Activated naive CD8-positive, alpha-beta T cell treated with anti-CD3 and anti-CD28 coated beads, Interleukin-2, amount 10 ng/mL, durations not matched to agents 7 days and 5 days (primary cell): ENCODE data around the gene CELA3B. TPM values are rescaled to one million over a fixed set of nuclear protein-coding genes. Genes with fewer than 3 reads are reported as not detected.
A peak's percentile ranks its signal among the peaks of the same experiment; 100 is the strongest.
"Not testable (repeated sequence)": the region's sequence is repeated elsewhere in the genome, so short reads cannot be mapped to it uniquely, and the experiment has no call there.

Source experiments
- ATAC-seq: fragments of 150-1000 bp; cut with Tn5 transposase; one replicate; pipeline ENCODE4 v1.10.0; 2021; ENCODE audit warnings: low read depth, moderate library complexity
- POLR2A ChIA-PET: fragments of 350-600 bp; sonication (Branson Sonifier 250); formaldehyde crosslinking; loops from one replicate; lab custom pipeline; 2021; ENCODE audit warnings: antibody characterized with exemption; lab: Charles Lee
- DNase-seq: peaks from one replicate; pipeline ENCODE4 v3.0.0; 2021
- H3K27ac Mint-ChIP-seq: one replicate; pipeline ENCODE4 v1.8.0; 2022; ENCODE audit warnings: mild to moderate bottlenecking, mixed read lengths
- H3K27me3 Mint-ChIP-seq: one replicate; pipeline ENCODE4 v1.8.0; 2022; ENCODE audit warnings: mild to moderate bottlenecking, moderate library complexity, mixed read lengths
- H3K36me3 Mint-ChIP-seq: one replicate; pipeline ENCODE4 v1.8.0; 2021; ENCODE audit warnings: mild to moderate bottlenecking, mixed read lengths
- H3K4me1 Mint-ChIP-seq: one replicate; pipeline ENCODE4 v1.8.0; 2021; ENCODE audit warnings: mixed read lengths
- H3K4me3 Mint-ChIP-seq: one replicate; pipeline ENCODE4 v1.8.0; 2022; ENCODE audit warnings: mild to moderate bottlenecking, moderate library complexity, mixed read lengths
- H3K9me3 Mint-ChIP-seq: one replicate; pipeline ENCODE4 v1.8.0; 2021; ENCODE audit warnings: mixed read lengths
- total RNA-seq, 2 experiments: library from RNA; stranded (reverse); gene quantifications; one replicate each; pipeline ENCODE4 v1.2.3, GENCODE V29; 2021

The CELA3B gene
- not detected for total RNA-seq

- H3K9me3 Mint-ChIP-seq, H3K4me3 Mint-ChIP-seq, DNase-seq, H3K36me3 Mint-ChIP-seq, H3K27me3 Mint-ChIP-seq, POLR2A ChIA-PET, H3K4me1 Mint-ChIP-seq, ATAC-seq: not testable (repeated sequence)
- peak within 1 kb of the TSS; percentile 21 for H3K27ac Mint-ChIP-seq
These were observed at the start of gene CELA3B for GRCh38 chr1:21976703-21977239. CELA3B (plus strand) TSS chr1:21977022; CDS start chr1:21977040, 18 bp downstream.

DNA sequence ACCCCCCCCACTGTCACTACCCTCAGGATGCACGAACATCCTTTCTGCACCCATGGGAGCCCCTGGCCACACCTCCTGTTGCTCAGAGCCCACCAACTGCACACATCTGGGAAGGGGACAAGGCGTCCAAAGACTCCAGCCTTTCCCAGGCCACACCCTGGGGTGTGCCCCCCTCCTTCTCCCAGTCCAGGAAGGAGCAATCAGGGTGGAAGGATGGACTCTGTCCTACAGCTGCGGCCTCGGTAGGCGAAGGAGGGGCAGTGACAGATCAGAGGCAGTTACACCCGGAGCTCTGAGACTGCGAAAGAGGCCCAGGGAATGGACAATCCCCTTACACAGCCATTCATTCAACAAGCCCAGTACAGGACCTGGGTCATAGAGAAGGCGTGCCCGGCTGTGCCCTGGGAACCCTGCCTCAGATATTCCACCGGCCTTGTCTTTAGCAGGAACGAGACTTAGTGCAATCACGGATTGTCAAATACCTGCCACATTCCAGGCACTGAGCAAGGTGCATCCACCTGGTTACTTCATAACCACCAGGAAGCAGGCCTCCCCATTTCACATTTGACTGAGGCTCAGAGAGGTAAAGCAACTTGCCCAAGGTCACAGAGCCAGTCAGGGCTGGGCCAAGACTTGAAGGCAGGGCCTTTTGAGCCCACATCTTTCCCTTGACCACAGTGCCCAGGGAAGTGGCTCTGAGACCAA lies 49.1 kb upstream of the CELA3B start:
- no peaks in the 10 kb centered on the region for H3K4me1 Mint-ChIP-seq
- H3K9me3 Mint-ChIP-seq = no peaks in the 10 kb centered on the region
- ATAC-seq = no peak
- H3K27ac Mint-ChIP-seq = no peak overlapping the region
- no peak overlapping the region for H3K4me3 Mint-ChIP-seq
- POLR2A ChIA-PET = no interaction called here
- H3K27me3 Mint-ChIP-seq = peaks cover 2% of the 10 kb centered on the region
- no peaks in the 10 kb centered on the region for H3K36me3 Mint-ChIP-seq
- DNase-seq = no peak

GRCh38 chr1:21930080-21930571 lies 46.7 kb upstream of the CELA3B start:
- Mint-ChIP-seq H3K27ac (no peak overlapping the region), H3K4me3 (no peak overlapping the region), H3K36me3 (no peaks in the 10 kb centered on the region), H3K4me1 (peaks cover 5% of the 10 kb centered on the region), H3K9me3 (no peaks in the 10 kb centered on the region), H3K27me3 (no peaks in the 10 kb centered on the region)
- POLR2A ChIA-PET = no interaction called here
- ATAC-seq (no peak), DNase-seq (no peak)

GRCh38 chr1:21930629-21931170 lies 46.1 kb upstream of the CELA3B start:
- Mint-ChIP-seq H3K27ac (no peak overlapping the region), H3K4me3 (no peak overlapping the region), H3K9me3 (no peaks in the 10 kb centered on the region), H3K36me3 (no peaks in the 10 kb centered on the region), H3K4me1 (peaks cover 8% of the 10 kb centered on the region), H3K27me3 (peaks cover 3% of the 10 kb centered on the region)
- ATAC-seq (no peak), DNase-seq (no peak)
- POLR2A ChIA-PET = no interaction called here

DNA sequence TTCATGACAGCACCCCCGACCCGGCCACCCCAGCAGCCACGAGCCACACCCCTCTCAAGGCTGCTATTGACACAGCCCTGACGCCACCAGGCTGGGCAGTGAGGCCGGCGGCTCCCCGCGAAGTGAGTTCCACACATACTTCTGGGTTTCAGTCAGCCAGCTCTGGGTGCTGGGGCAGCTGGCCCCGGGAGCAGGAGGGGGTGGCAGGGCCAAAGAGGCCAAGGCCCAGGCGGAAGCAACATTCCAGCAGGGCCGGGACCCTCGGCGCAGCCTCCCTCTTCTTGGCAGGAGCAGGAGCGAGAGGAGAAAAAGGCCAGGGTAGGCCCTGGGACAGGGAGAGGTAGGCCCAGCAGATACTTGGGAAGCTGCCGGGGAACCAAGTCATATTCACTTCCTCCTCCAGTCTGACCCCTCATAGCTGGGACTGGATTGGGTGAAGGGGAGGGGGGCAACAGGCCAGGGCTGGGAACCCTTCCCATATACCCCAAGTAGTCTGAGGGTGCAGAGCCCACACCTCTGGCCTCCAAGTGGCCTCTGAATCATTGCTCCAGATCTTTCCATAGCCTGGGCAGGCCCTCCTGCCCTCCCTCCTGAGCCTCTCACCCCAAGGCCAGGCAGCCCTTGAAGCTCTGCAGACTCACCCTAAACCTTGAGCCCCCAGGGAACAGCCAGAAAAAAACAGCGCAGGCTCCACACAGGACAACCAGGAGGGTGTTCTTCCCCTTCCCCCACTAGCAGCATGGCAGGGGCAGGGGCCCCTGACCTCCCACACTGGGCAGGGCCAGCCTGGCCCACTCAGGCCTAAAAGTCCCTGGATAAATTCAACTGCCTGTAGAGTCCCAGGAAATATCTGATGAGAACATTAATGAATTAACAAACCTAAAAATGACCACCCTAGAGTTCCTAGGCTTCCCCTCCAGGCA lies 45.4 kb upstream of the CELA3B start:
- ATAC-seq (no peak), DNase-seq (no peak)
- no peaks in the 10 kb centered on the region for H3K9me3 Mint-ChIP-seq
- H3K4me1 Mint-ChIP-seq = peaks cover 9% of the 10 kb centered on the region
- H3K36me3 Mint-ChIP-seq = no peaks in the 10 kb centered on the region
- peaks cover 5% of the 10 kb centered on the region for H3K27me3 Mint-ChIP-seq
- H3K4me3 Mint-ChIP-seq = no peak overlapping the region
- POLR2A ChIA-PET = no interaction called here
- H3K27ac Mint-ChIP-seq = no peak overlapping the region

DNA sequence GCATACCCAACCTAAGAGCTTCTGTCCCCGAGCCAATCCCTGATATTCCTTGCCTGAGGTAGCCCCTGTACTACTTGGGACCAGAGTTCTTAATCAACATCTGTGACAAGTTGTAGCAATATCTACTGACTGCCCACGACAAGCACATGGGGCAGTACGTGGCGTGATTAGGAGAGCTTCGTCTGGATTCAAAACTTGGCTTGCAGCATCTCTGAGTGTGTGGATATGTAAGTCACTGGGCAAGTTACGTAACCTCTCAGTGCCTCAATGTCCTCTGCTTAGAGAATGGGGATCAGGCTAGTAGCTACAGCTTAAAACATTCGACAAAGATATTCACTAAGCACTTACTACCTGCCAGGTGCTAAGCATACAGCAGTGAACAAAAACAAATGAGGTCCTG lies 44.7 kb upstream of the CELA3B start:
- no peak for DNase-seq
- Mint-ChIP-seq H3K9me3 (no peaks in the 10 kb centered on the region), H3K27ac (no peak overlapping the region), H3K4me3 (no peak overlapping the region), H3K4me1 (peaks cover 9% of the 10 kb centered on the region), H3K36me3 (no peaks in the 10 kb centered on the region), H3K27me3 (peaks cover 6% of the 10 kb centered on the region)
- ATAC-seq = no peak
- POLR2A ChIA-PET = interaction anchor here (0.9 kb wide), 1 partner anchor 22 kb away, joined by 3 read pairs; no protein-coding TSS in a partner anchor

GRCh38 chr1:21933397-21934248 lies 43.2 kb upstream of the CELA3B start:
- H3K4me1 Mint-ChIP-seq = peaks cover 16% of the 10 kb centered on the region
- H3K27ac Mint-ChIP-seq = peak overlapping the region; percentile 4
- POLR2A ChIA-PET = interaction anchor here (0.6 kb wide), 1 partner anchor 259 kb away, joined by 4 read pairs; no protein-coding TSS in a partner anchor
- ATAC-seq (no peak), DNase-seq (no peak)
- H3K36me3 Mint-ChIP-seq = no peaks in the 10 kb centered on the region
- H3K9me3 Mint-ChIP-seq = no peaks in the 10 kb centered on the region
- H3K4me3 Mint-ChIP-seq = no peak overlapping the region
- peaks cover 18% of the 10 kb centered on the region for H3K27me3 Mint-ChIP-seq

GRCh38 chr1:21935393-21935804 lies 41.4 kb upstream of the CELA3B start:
- no peaks in the 10 kb centered on the region for H3K9me3 Mint-ChIP-seq
- no peak for ATAC-seq
- no peak for DNase-seq
- no peak overlapping the region for H3K27ac Mint-ChIP-seq
- H3K27me3 Mint-ChIP-seq = peaks cover 30% of the 10 kb centered on the region
- H3K4me1 Mint-ChIP-seq = peaks cover 16% of the 10 kb centered on the region
- peak overlapping the region; percentile 65 for H3K4me3 Mint-ChIP-seq
- POLR2A ChIA-PET = no interaction called here
- H3K36me3 Mint-ChIP-seq = no peaks in the 10 kb centered on the region

GRCh38 chr1:21935891-21936365 lies 40.9 kb upstream of the CELA3B start:
- DNase-seq = no peak
- POLR2A ChIA-PET = interaction anchor here (0.5 kb wide), 1 partner anchor 129 kb away, joined by 3 read pairs; no protein-coding TSS in a partner anchor
- peak overlapping the region; percentile 65 for H3K4me3 Mint-ChIP-seq
- H3K27me3 Mint-ChIP-seq = peaks cover 30% of the 10 kb centered on the region
- H3K36me3 Mint-ChIP-seq = no peaks in the 10 kb centered on the region
- no peak for ATAC-seq
- no peak overlapping the region for H3K27ac Mint-ChIP-seq
- H3K4me1 Mint-ChIP-seq = peaks cover 16% of the 10 kb centered on the region
- H3K9me3 Mint-ChIP-seq = no peaks in the 10 kb centered on the region

DNA sequence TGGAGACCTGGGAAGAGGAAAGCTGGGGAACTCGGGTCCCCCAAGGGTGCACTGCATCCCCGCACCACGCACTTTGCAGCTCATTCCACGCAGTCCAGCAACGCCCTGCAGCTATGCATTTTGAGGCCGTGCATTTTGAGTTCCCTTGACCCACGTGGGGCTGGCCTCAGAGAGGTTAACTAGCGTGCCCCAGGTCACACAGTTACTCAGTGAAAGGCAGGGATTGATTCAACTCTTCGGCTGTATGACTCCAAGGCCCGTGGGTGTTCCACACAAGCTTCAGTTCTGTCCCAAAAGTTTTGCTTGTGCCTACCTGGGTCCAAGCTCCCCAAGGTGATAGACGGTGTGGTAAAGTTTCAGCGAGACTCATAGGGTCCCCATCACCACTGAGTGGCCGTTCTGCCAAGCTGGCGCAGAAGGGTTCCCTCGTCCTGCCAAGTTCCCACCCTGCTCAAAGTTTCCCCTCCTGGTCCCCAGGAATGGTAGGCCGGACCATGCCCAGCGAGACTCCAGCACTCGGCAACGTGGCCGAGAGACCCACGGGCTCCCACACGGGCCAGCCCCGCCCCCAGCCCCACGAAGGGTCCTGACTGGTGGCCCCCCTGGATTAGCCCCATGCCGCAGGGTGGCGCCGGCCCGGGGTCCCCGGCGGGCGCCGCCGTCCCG lies 40.3 kb upstream of the CELA3B start:
- Mint-ChIP-seq H3K27ac (no peak overlapping the region), H3K4me3 (peak overlapping the region; percentile 65), H3K4me1 (peaks cover 16% of the 10 kb centered on the region), H3K9me3 (no peaks in the 10 kb centered on the region), H3K36me3 (no peaks in the 10 kb centered on the region), H3K27me3 (peaks cover 30% of the 10 kb centered on the region)
- DNase-seq (no peak), ATAC-seq (peak; percentile 8)
- POLR2A ChIA-PET = interaction anchor here (0.5 kb wide), 1 partner anchor 129 kb away, joined by 3 read pairs; no protein-coding TSS in a partner anchor

- H3K36me3 Mint-ChIP-seq = no peaks in the 10 kb centered on the region
- H3K4me1 Mint-ChIP-seq = peaks cover 16% of the 10 kb centered on the region
- H3K27me3 Mint-ChIP-seq = peaks cover 31% of the 10 kb centered on the region
- DNase-seq (no peak), ATAC-seq (peak; percentile 45)
- peak within 1 kb of the TSS; percentile 88 for H3K4me3 Mint-ChIP-seq
- POLR2A ChIA-PET = interaction anchor here (1.0 kb wide), 1 partner anchor 19 kb away, joined by 3 read pairs; no protein-coding TSS in a partner anchor
- H3K27ac Mint-ChIP-seq = peak within 1 kb of the TSS; percentile 75
- no peaks in the 10 kb centered on the region for H3K9me3 Mint-ChIP-seq
These were observed 39.8 kb upstream of the CELA3B start, which contains the start of gene HSPG2 for GRCh38 chr1:21937034-21937371. HSPG2 (minus strand) TSS chr1:21937310; CDS start chr1:21937217, 93 bp downstream.
